ENCODE data around the gene SPATA22. TPM values are rescaled to one million over a fixed set of nuclear protein-coding genes. Genes with fewer than 3 reads are reported as not detected.

The SPATA22 gene
- total and polyA plus RNA-seq, 2 of the 13 experiments (the other 11 are each of a cell fraction or from before 2014, with no cell fraction given) = not detected

DNA sequence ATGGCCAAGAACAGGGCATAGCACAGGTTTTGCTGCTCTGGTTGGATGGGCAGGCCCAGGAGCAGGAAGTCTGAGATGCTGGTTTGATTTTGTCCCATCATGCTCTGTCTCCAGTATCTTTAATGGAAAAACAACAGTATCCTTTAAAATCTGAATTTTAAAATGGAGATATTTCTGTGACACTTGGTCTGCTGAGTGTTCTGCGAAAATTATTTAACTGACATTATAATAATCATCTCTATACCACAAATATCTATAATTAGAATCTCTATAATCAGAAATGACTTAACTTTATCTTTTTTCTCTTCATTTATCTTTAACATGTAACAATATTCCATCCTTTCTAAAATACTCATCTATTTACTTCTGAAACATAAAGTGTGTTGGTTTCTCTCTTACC, 73.3 kb downstream of the SPATA22 start, which contains the start of gene OR1E1:
TSS of gene OR1E1 (minus strand) at position 101 of the 400 bp plus-strand sequence. CDS start at position 101, 0 bp downstream.
- Histone ChIP-seq H3K4me3 (replicated peaks in 1 of 3; ENCODE audit: insufficient read depth in 1 of 3, low read depth in 2 of 3, low read length in 3 of 3) (no peak within 1 kb of the TSS), H3K36me3 (replicated peaks in 1 of 2; ENCODE audit: control insufficient read depth in 1 of 2, insufficient read depth in 2 of 2, low read length in 2 of 2) (no peaks in the 10 kb centered on the region), H3K79me2 (ENCODE audit: insufficient read depth, low read length) (no peaks in the 10 kb centered on the region), H3K9ac (ENCODE audit: insufficient read depth, low read depth, low read length) (no peak within 1 kb of the TSS), H3K9me3 (ENCODE audit: low read length) (no peaks in the 10 kb centered on the region), H3K4me2 (ENCODE audit: low read depth, low read length) (no peak within 1 kb of the TSS), H3K27me3 (ENCODE audit: control insufficient read depth in 1 of 2, insufficient read depth in 2 of 2, low read length in 2 of 2) (no peaks in the 10 kb centered on the region; a peak in 1 of 5 replicates), H4K20me1 (ENCODE audit: insufficient read depth, low read length) (no peaks in the 10 kb centered on the region), H2AFZ (ENCODE audit: low read length) (no peak within 1 kb of the TSS), H3K27ac (ENCODE audit: extremely low read length, insufficient read depth, low read length) (no peak within 1 kb of the TSS), H3K4me1 (ENCODE audit: insufficient read depth, low read length) (no peaks in the 10 kb centered on the region)
- in situ Hi-C loops (cut with HindIII; ENCODE audit: extremely low pct_ligation_motif_present, low pct_unique_long_range_greater_than_20kb) (no loop called here), intact Hi-C loops (cut with micrococcal nuclease; ENCODE audit: unreplicated experiment) (no loop called here)
- DNase-seq (ENCODE audit: low spot score) (no peak), ATAC-seq (no peak), FAIRE-seq (no peak)
- no TSS peak for BruUV-seq (replicated peaks)
- 0% methylated on average over 1 of the region's 1 CpG for WGBS (ENCODE audit: low lambda C conversion rate)
- TF ChIP-seq NFKB2 (CRISPR knock-in tag; IDR thresholded peaks at IDR 0.05; ENCODE audit: borderline replicate concordance) (no peak), HMG20B (CRISPR knock-in tag; conservative IDR thresholded peaks at IDR 0.05) (no peak), ZNF30 (CRISPR knock-in tag; IDR thresholded peaks at IDR 0.05) (no peak), ZBTB7B (CRISPR knock-in tag; IDR thresholded peaks at IDR 0.05) (no peak), ZNF281 (CRISPR knock-in tag; IDR thresholded peaks at IDR 0.05; ENCODE audit: borderline replicate concordance) (no peak), ZNF232 (CRISPR knock-in tag; IDR thresholded peaks at IDR 0.05; ENCODE audit: borderline replicate concordance) (no peak), LRRFIP1 (CRISPR knock-in tag; conservative IDR thresholded peaks at IDR 0.05) (no peak), ZFP62 (CRISPR knock-in tag; IDR thresholded peaks at IDR 0.05) (no peak), ZNF549 (CRISPR knock-in tag; IDR thresholded peaks at IDR 0.05) (no peak), REPIN1 (CRISPR knock-in tag; IDR thresholded peaks at IDR 0.05; ENCODE audit: borderline replicate concordance, low read depth) (no peak)
- TF ChIP-seq, protein P1, sequence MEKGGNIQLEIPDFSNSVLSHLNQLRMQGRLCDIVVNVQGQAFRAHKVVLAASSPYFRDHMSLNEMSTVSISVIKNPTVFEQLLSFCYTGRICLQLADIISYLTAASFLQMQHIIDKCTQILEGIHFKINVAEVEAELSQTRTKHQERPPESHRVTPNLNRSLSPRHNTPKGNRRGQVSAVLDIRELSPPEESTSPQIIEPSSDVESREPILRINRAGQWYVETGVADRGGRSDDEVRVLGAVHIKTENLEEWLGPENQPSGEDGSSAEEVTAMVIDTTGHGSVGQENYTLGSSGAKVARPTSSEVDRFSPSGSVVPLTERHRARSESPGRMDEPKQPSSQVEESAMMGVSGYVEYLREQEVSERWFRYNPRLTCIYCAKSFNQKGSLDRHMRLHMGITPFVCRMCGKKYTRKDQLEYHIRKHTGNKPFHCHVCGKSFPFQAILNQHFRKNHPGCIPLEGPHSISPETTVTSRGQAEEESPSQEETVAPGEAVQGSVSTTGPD (CRISPR knock-in tag; IDR thresholded peaks at IDR 0.05) = no peak
- TF ChIP-seq, protein P2, sequence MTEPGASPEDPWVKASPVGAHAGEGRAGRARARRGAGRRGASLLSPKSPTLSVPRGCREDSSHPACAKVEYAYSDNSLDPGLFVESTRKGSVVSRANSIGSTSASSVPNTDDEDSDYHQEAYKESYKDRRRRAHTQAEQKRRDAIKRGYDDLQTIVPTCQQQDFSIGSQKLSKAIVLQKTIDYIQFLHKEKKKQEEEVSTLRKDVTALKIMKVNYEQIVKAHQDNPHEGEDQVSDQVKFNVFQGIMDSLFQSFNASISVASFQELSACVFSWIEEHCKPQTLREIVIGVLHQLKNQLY (CRISPR knock-in tag; IDR thresholded peaks at IDR 0.05) = no peak
- TF ChIP-seq, protein P3, sequence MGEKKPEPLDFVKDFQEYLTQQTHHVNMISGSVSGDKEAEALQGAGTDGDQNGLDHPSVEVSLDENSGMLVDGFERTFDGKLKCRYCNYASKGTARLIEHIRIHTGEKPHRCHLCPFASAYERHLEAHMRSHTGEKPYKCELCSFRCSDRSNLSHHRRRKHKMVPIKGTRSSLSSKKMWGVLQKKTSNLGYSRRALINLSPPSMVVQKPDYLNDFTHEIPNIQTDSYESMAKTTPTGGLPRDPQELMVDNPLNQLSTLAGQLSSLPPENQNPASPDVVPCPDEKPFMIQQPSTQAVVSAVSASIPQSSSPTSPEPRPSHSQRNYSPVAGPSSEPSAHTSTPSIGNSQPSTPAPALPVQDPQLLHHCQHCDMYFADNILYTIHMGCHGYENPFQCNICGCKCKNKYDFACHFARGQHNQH (CRISPR knock-in tag; IDR thresholded peaks at IDR 0.05) = no peak
- CTCF ChIA-PET (ENCODE audit: low intra/inter-chr PET ratio, low total read pairs) = no interaction called here
- POLR2A ChIA-PET = no interaction called here

Measured in HepG2 (cell line).